HT-29 (cell line): Measurements from ENCODE around the gene SLC7A9. TPM values are rescaled to one million over a fixed set of nuclear protein-coding genes. Genes with fewer than 3 reads are reported as not detected.

Experiments used
- DNase-seq: peaks from one replicate; pipeline ENCODE4 v3.0.0-alpha.2; 2015; ENCODE audit warnings: low spot score
- total RNA-seq: library from RNA; depleted of rRNA; stranded (reverse); fragments of >200 nt; shearing (Covaris generic); gene quantifications from 2 replicates; pipeline ENCODE4 v1.2.3, GENCODE V29; 2014

SLC7A9 gene
- total RNA-seq, 1 experiment from 2014 or later: 0.28 TPM

- DNase-seq: no peak
Measured at GRCh38 chr19:32828643-32829344, 40.8 kb downstream of the SLC7A9 start.

DNA sequence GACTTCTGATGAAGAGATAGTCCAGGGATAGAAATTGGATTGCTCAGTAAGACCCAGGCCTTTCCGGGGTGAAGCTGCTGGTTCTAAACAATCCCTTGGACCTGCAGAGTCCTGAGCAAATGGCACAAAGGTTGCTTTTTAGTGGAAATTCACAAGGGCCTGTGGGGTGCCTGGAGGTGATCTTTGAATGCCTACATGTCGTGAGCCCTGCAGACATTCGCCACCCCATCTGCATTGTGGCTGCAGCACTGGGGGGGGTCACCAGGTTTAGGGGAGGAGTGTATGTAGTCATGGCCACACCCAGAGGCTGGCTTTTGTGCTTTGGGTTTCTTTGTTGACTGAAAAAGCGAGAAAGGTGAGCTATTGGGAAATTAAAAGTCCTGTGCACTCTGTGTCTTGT, 41.4 kb downstream of the SLC7A9 start:
- no peak for DNase-seq

GRCh38 chr19:32824916-32825608, 44.5 kb downstream of the SLC7A9 start:
- no peak for DNase-seq

DNA sequence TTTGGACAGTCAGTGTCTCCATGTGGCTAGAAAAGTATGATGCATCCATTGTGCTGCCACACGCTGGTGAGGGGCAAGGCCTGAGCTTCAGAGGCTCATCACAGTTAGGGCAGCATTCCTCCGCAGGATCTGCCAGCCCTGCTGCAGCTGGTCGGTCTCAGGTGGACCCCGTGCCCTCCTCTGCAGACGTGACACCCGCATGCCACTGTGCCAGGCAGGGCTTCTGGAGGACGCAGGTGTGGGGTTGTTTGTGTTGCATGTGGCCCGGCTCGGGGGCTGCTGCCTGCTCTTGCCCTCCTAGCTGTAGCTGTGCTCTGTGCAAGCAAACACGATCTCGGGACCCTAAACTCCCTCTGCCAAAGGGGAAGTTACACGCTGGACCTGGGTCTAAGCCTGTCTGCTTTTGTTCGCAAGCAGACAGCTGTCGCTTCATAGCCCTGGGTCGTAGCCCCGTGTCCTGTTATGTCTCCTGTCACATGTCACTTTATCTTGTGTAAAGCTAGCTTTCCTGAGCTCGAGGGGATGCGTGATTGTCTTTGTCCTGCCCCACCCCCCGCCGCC, 45.3 kb downstream of the SLC7A9 start:
- DNase-seq: no peak

GRCh38 chr19:32823747-32824102, 45.8 kb downstream of the SLC7A9 start:
- DNase-seq: no peak

GRCh38 chr19:32822916-32823746, 46.4 kb downstream of the SLC7A9 start:
- no peak for DNase-seq

GRCh38 chr19:32819419-32820400, 49.9 kb downstream of the SLC7A9 start:
- DNase-seq: no peak

DNA sequence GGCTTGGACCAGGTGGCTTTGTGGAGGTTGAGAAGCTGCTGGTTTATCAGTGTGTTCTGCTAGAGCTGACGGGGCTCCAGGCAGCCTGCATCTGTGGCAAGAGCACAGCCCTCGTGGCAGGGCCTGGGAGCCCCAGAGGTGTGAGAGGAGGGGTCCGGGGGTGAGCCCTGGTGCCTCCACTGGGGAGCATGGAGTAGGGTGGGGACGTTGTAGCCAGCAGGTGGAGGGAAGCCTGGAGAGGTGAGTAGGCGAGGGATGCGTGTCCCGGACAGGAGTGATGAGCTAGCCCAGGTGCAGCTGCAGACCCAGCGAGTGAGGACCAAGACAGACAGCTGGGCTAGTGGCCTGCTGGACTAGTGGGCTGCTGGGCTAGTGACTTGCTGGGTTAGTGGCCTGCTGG, 51.0 kb downstream of the SLC7A9 start:
- DNase-seq: no peak

- DNase-seq: no peak
Measured at GRCh38 chr19:32817569-32818476, 51.7 kb downstream of the SLC7A9 start.

- no peak for DNase-seq
Measured at GRCh38 chr19:32816555-32817099, 52.9 kb downstream of the SLC7A9 start.

- DNase-seq: no peak
Measured at GRCh38 chr19:32814624-32815023, 54.9 kb downstream of the SLC7A9 start.

DNA sequence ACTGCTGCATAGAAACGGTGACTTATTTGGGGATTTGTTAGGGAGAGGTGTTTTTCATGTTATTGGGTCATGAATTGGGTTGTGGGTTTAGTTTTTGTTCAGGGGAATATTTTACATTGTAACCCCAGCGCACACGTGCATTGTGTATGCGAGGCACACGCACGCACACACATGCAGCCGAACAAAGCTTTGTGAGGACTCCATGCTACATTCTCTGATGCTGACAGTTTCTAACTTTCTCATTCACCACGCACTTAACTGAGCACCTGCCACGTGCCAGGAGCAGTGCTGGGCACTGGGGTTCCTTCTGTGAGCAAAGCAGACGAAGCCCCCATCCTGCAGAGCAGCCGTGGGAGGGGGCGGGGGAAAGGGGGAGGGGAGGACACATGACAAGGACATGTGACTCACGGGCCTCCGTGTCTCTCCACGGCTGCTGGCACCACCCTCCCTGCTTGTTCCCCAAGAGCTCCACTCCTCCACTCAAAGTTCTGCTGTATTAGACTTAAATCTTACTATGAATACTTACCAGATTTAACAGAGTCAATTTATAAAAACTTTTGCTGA, 55.6 kb downstream of the SLC7A9 start:
- DNase-seq: no peak

GRCh38 chr19:32812571-32812970, 57.0 kb downstream of the SLC7A9 start:
- peak; percentile 6 for DNase-seq

- DNase-seq: no peak
Measured at GRCh38 chr19:32812036-32812435, 57.5 kb downstream of the SLC7A9 start.

DNA sequence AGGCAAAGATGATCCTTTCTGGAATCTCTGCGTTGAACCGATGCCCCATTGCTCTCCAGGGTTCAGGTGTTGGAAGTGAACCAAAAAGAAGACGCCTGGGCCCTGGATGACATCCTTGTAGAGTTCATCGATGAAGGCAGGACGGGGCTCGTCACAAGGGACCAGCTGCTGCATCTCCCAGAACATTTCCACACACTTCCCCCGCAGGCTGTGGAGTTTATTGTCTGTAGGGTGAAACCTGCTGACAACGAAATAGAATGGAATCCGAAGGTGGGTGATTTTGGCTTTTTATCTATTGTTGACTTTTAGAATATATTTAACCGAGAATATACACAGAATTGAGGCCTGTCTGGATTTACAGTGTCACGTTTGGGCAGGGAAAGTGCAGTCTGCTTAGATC, 58.4 kb downstream of the SLC7A9 start:
- DNase-seq: no peak

- DNase-seq: no peak
Measured at GRCh38 chr19:32810452-32810851, 59.1 kb downstream of the SLC7A9 start.

DNA sequence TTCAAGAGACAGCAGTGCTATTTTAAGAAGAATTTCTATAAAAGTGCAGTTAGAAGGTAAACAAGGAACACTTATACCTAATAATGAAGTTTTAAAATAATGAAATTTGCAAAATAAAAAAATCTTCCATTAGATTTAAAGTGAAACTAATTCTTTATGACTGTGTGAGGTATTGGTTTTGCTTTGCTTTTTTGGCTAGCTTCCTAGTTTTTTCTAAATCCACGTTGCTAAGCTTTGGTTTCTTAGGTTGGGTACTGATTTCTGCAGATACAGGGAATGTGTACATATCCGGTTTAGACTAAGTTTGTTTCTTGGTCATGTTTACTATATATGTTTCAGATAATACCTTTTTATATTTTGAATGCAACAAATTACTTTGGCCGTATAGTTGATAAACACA, 59.8 kb downstream of the SLC7A9 start:
- DNase-seq: no peak

DNA sequence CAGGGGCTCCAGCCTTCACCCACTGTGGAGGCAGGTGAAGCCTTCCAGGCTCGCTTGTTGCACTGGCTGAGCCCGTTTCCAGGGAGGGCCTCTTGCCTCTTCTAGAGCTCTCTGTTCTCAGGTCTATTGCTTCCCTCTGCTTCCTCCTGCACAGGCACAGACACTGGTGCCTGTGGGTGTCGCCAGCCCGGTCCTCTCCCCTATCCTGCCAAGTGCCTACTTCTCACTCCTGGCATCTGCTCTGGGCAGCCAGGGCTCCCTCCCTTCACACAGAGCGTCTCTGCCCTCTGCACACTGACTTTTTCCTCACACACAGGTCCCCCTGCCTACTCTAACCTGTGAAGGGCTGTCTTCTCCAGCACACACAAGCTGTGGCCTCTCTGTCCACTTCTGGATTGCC, 60.3 kb downstream of the SLC7A9 start:
- no peak for DNase-seq

GRCh38 chr19:32808236-32808635, 61.3 kb downstream of the SLC7A9 start:
- DNase-seq: no peak
